22Rv1 (cell line): ENCODE results near the gene BAG3.

ENCODE experiments used
- H3K27ac ChIP-seq: fragments of 450-650 bp; 2 replicates; pipeline ENCODE4 v1.5.1; 2017
- CTCF ChIP-seq: fragments of 450-650 bp; IDR thresholded peaks from 2 replicates; pipeline ENCODE4 v1.5.1; 2017; ENCODE audit warnings: mild to moderate bottlenecking
- ZFX ChIP-seq: fragments of 450-650 bp; IDR thresholded peaks from 2 replicates; pipeline ENCODE4 v1.6.1; 2017; ENCODE audit warnings: antibody characterized with exemption, borderline replicate concordance

BAG3 gene

GRCh38 chr10:119673271-119673670 is 22.1 kb downstream of the BAG3 start:
- H3K27ac ChIP-seq: no peak overlapping the region
- TF ChIP-seq ZFX (no peak), CTCF (no peak)

- no peak overlapping the region for H3K27ac ChIP-seq
- no peak for TF ChIP-seq ZFX
- no peak for TF ChIP-seq CTCF
Observed at GRCh38 chr10:119675483-119676170, 24.4 kb downstream of the BAG3 start.

- no peak overlapping the region for H3K27ac ChIP-seq
Observed at GRCh38 chr10:119677126-119677525, 25.9 kb downstream of the BAG3 start.

GRCh38 chr10:119677904-119678755 is 26.9 kb downstream of the BAG3 start:
- H3K27ac ChIP-seq: no peak overlapping the region
- no peak for TF ChIP-seq ZFX
- TF ChIP-seq CTCF: no peak

More at GRCh38 chr10:119677126-119677525, 25.9 kb downstream of the BAG3 start:
- TF ChIP-seq ZFX (no peak), CTCF (no peak)

- no peak overlapping the region for H3K27ac ChIP-seq
- TF ChIP-seq ZFX (no peak), CTCF (no peak)
Observed at GRCh38 chr10:119679480-119679829, 28.3 kb downstream of the BAG3 start.

- TF ChIP-seq CTCF (no peak), ZFX (no peak)
- no peak overlapping the region for H3K27ac ChIP-seq
Observed at GRCh38 chr10:119680050-119680449, 28.9 kb downstream of the BAG3 start.

GRCh38 chr10:119680650-119681081 is 29.5 kb downstream of the BAG3 start:
- H3K27ac ChIP-seq: no peak overlapping the region
- TF ChIP-seq ZFX (no peak), CTCF (no peak)
